ENCODE measurements around the gene CD55. TPM values are rescaled to one million over a fixed set of nuclear protein-coding genes. Genes with fewer than 3 reads are reported as not detected.
A peak's percentile ranks its signal among the peaks of the same experiment; 100 is the strongest.

CD55 gene
- polyA plus RNA-seq, 3 donors from 2014 or later = 63.9 to 122 (median 84.6) TPM

- Mint-ChIP-seq H3K36me3 (no peaks in the 10 kb centered on the region), H3K4me1 (no peaks in the 10 kb centered on the region), H3K9me3 (no peaks in the 10 kb centered on the region), H3K27ac (no peak overlapping the region), H3K27me3 (ENCODE audit: low read depth in 3 of 3) (peaks cover 0 to 5% (median 3%) of the 10 kb centered on the region in 3 donors), H3K4me3 (no peak overlapping the region)
- peak; percentile 34 to 55 (median 55) for DNase-seq
Observed at GRCh38 chr1:207404849-207405525, 83.5 kb downstream of the CD55 start.

- no peaks in the 10 kb centered on the region for H3K9me3 Mint-ChIP-seq
- H3K4me3 Mint-ChIP-seq = no peak overlapping the region
- H3K4me1 Mint-ChIP-seq = no peaks in the 10 kb centered on the region
- H3K27me3 Mint-ChIP-seq (ENCODE audit: low read depth in 3 of 3) = peaks cover 0 to 5% (median 3%) of the 10 kb centered on the region in 3 donors
- DNase-seq = no peak
- no peak overlapping the region for H3K27ac Mint-ChIP-seq
- H3K36me3 Mint-ChIP-seq = no peaks in the 10 kb centered on the region
Observed at GRCh38 chr1:207405814-207406213, 84.3 kb downstream of the CD55 start.

DNA sequence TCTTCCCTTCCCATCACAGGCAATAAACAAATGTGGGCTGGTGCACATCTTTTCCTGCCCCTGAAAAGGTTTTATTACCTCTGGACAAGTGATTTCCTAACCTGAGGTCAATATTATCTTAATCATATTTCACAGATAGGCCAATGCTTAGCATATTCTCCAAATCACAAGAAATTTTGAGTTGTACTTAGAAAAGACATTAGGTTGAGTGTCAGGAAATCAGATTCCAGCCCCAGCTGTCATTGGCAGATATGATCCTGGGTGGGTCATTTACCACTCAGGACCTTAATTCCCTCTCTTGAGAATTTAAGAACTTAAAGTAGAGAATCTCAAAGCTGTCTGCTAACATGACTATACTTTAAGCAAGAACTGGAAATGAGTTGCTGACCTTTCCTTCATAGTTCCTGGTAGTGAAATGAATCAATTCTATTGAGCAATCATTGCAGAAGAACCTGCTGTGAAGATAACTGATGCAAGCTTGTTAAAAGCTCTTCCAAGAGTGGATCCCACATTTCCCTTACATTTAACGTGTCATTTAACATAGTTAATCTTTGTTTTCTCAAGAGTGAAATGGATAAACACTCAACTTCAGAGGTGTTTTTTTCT is 86.3 kb downstream of the CD55 start:
- H3K36me3 Mint-ChIP-seq = no peaks in the 10 kb centered on the region
- H3K4me1 Mint-ChIP-seq = no peaks in the 10 kb centered on the region
- H3K4me3 Mint-ChIP-seq = no peak overlapping the region
- H3K9me3 Mint-ChIP-seq = no peaks in the 10 kb centered on the region
- no peak overlapping the region for H3K27ac Mint-ChIP-seq
- DNase-seq = no peak
- H3K27me3 Mint-ChIP-seq (ENCODE audit: low read depth in 3 of 3) = peaks cover 0 to 7% (median 3%) of the 10 kb centered on the region in 3 donors

Other genes starting within 250 kb of the CD55 start
- under 1 TPM in 1 of 3 donors, not detected in 2; 0.24 TPM for gene C4BPB, start 232.8 kb upstream of the CD55 start, polyA plus RNA-seq
- not detected for gene C4BPA, start 217.4 kb upstream of the CD55 start, polyA plus RNA-seq
- gene CR2, start 132.7 kb downstream of the CD55 start, polyA plus RNA-seq = not detected
- gene CR1, start 174.5 kb downstream of the CD55 start, polyA plus RNA-seq = under 1 TPM in 2 of 3 donors, not detected in 1; 0.32 to 0.39 TPM

Data from immature natural killer cell (primary cell).